Activated T-cell treated with anti-CD3 and anti-CD28 coated beads, Interleukin-2, amount 50 U/mL, for 72 hours (primary cell): ENCODE results near the gene CTBS. TPM values are rescaled to one million over a fixed set of nuclear protein-coding genes. Genes with fewer than 3 reads are reported as not detected.
"Not testable (repeated sequence)": the region's sequence is repeated elsewhere in the genome, so short reads cannot be mapped to it uniquely, and the experiment has no call there.

ENCODE experiments used
- ATAC-seq, 2 donors: fragments of 150-1000 bp; cut with Tn5 transposase; replicated peaks in 1 of 2; 2 replicates each; pipeline ENCODE4 v1.10.0; 2021; ENCODE audit warnings: moderate library complexity in 2 of 2, mild to moderate bottlenecking in 1 of 2
- DNase-seq, 2 donors: peaks; one replicate each; pipeline ENCODE4 v3.0.0; 2021 to 2022; ENCODE audit warnings: mixed read lengths in 1 of 2
- H3K27ac Mint-ChIP-seq: one replicate; pipeline ENCODE4 v1.8.0; 2022; ENCODE audit warnings: mild to moderate bottlenecking, moderate library complexity, mixed read lengths
- H3K27me3 Mint-ChIP-seq: one replicate; pipeline ENCODE4 v1.8.0; 2022; ENCODE audit warnings: low read depth, mixed read lengths
- H3K36me3 Mint-ChIP-seq, 2 donors: one replicate each; pipeline ENCODE4 v1.8.0; 2022; ENCODE audit warnings: mixed read lengths in 2 of 2, mild to moderate bottlenecking in 1 of 2; ENCODE audit not compliant: insufficient read depth in 2 of 2
- H3K4me1 Mint-ChIP-seq: one replicate; pipeline ENCODE4 v1.8.0; 2022; ENCODE audit warnings: low read depth, mixed read lengths
- H3K4me3 Mint-ChIP-seq, 2 donors: one replicate each; pipeline ENCODE4 v1.8.0; 2022; ENCODE audit warnings: mild to moderate bottlenecking in 2 of 2, mixed read lengths in 2 of 2, moderate library complexity in 2 of 2
- H3K9me3 Mint-ChIP-seq, 2 donors: one replicate each; pipeline ENCODE4 v1.8.0; 2022; ENCODE audit warnings: mixed read lengths in 2 of 2
- total RNA-seq, 2 donors: library from RNA; stranded (reverse); gene quantifications; one replicate each; pipeline ENCODE4 v1.2.3, GENCODE V29; 2022

CTBS gene
- total RNA-seq, 2 donors from 2014 or later = 27.2 to 31.3 TPM

DNA sequence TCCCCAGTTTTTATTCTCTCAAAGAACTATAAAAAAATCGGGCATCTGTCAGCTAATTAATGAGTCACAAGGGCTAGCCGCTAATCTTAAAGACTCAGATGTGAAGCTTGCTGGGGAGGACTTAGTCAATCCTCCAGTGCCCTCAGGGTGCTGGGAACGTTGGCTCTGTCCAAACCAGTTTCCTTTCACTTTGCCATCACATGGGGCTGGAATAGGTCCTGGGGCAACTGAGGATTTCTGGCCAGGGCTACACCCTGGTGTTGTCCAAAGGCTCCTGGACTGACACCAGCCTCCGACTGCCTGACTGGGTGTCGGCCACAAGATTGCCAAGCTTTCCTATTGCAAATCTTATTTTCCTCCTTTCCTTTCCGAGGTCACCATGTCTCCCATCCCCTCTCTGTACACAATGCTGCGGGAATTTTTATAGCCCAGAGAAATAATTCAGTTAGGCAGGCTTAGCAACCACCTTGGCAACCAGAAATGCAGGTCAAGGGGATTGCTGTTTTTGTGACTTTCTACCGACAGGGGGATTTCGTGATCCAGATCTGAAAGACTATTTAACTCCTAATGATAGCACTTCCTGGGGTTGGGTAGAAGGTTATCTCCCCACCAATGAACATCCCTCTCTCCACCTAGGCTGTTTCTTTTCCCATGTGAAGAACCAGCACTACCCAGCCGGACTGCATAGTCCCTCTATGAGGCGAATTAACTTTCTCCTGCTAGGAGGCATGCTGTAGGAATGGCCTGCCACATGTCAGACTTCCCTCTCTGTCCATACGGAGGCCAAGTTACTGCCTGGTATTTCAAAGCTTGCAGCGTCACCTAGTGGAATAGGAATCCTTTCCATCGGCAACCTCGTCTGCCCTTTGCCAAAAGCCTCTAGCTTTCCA lies 29.9 kb upstream of the CTBS start:
- Mint-ChIP-seq H3K4me3 (no peak overlapping the region), H3K27ac (no peak overlapping the region), H3K4me1 (peaks cover 20% of the 10 kb centered on the region), H3K36me3 (peaks cover 25 to 28% of the 10 kb centered on the region in 2 donors), H3K9me3 (peaks cover 11 to 18% of the 10 kb centered on the region in 2 donors), H3K27me3 (no peaks in the 10 kb centered on the region)
- DNase-seq (no peak), ATAC-seq (no peak)

DNA sequence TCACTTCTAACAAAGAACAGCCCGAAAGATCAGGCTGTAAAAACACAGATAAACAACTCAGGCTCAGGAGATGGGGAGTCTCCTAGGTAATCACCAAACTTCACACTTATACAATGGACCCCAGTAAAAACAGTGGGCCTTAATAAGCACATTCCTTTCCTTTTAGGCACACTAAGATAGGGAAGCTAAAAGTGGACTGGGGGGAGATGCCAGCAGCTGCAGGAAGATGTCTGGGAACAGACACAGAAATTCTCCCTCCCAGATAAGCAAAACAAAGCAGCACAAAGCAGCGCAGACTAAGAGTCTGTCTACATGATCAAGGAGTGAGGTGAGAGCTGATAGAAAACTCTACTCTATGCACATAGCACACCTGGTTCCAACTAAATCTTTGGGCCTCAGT lies 29.0 kb upstream of the CTBS start:
- Mint-ChIP-seq H3K9me3 (peaks cover 11 to 18% of the 10 kb centered on the region in 2 donors), H3K27ac (no peak overlapping the region), H3K4me1 (peaks cover 30% of the 10 kb centered on the region), H3K36me3 (peaks cover 25 to 28% of the 10 kb centered on the region in 2 donors), H3K4me3 (no peak overlapping the region), H3K27me3 (no peaks in the 10 kb centered on the region)
- ATAC-seq = no peak
- DNase-seq = no peak

DNA sequence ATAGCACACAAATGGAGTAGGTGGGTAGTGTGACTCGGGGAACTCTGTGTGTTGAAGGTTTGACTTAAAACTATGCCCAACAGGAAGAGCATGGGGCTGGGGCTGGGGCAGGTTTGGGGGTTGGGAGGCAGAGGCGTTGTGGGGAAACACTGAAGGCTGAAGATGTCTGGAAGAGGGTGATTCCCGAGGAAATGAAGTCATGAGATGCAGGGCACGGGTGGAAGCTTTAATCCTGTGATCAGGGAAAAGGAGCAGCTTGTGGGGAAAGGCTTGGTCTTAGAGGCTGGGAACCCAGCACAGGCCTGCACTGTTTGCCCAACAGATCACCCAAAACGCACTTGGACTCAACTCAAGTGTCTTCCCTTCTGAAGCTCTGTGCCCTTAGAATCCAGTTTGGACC lies 26.6 kb upstream of the CTBS start:
- H3K4me3 Mint-ChIP-seq = no peak overlapping the region
- H3K9me3 Mint-ChIP-seq = peaks cover 5 to 10% of the 10 kb centered on the region in 2 donors
- H3K36me3 Mint-ChIP-seq = peaks cover 18 to 19% of the 10 kb centered on the region in 2 donors
- no peak overlapping the region for H3K27ac Mint-ChIP-seq
- H3K4me1 Mint-ChIP-seq = peaks cover 40% of the 10 kb centered on the region
- DNase-seq (no peak), ATAC-seq (no peak)
- no peaks in the 10 kb centered on the region for H3K27me3 Mint-ChIP-seq

DNA sequence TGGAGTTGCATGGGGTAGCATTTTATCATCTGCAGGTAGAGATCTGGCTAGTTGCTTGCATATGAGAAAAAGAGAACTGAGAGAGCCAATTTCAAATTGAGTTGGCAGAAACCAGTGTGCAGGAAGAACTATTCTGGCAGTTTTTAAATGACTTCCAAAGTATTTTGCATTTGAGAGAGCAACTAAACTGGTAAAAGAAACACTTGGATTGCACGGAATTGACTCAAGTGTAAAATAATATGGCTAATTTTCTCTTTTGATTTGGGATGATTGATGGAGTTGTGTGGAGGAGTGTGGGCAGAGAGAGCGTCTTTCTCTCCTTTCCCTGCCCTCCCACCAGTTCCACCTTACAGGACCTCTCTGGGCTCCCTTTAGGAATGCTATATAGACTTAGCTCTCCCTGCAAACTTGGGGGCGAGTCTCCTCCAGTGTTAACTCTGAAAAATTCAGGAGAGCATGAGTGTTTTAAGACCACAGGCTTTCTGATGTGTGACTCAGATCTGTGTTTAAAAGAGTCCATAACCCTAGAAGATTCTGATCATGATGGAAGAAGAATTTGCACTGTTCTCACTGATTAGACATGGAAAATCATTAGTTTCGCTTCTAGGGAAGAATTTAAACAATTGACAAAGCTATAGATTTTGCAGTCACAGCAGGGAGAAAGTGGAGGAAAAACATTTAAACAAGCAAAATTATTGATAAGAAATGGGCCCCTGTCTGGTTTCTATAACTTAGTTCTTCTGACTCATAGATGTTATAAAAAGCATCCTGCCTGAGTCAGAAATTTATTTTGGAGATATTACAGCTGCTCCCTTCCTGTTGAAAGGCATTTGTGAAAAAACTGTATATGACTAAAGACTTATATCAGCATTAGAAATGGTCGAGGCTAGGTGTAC lies 24.9 kb upstream of the CTBS start:
- Mint-ChIP-seq H3K4me1 (peaks cover 40% of the 10 kb centered on the region), H3K36me3 (peaks cover 7 to 8% of the 10 kb centered on the region in 2 donors), H3K27me3 (peaks cover 5% of the 10 kb centered on the region), H3K27ac (peak overlapping the region; percentile 70), H3K9me3 (peaks cover 1 to 3% of the 10 kb centered on the region in 2 donors), H3K4me3 (peak overlapping the region; percentile 77 to 82)
- DNase-seq (no peak), ATAC-seq (peak; percentile 83 to 87)

DNA sequence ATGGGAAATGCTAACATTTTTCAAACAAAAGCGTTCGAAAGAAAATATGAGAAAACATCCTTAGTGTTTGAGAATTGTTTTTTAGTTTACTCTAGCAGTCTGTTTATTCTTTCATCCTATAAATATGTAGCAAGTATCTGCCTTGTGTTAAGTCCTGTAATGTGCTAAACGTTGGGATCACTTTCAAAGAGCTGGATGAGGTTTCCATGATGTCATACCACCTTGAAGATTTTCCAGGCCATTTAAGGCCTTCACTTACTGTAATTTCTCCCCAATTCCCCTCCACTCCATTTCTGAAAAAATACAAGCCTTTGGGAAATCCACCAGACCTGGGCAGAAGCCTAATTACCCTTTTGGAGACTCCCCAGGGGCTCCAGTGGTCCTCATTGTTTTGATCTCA lies 24.2 kb upstream of the CTBS start:
- peaks cover 7 to 8% of the 10 kb centered on the region in 2 donors for H3K36me3 Mint-ChIP-seq
- H3K27ac Mint-ChIP-seq = no peak overlapping the region
- H3K4me1 Mint-ChIP-seq = peaks cover 40% of the 10 kb centered on the region
- ATAC-seq = no peak
- H3K9me3 Mint-ChIP-seq = peaks cover under 1 to 1% of the 10 kb centered on the region in 2 donors
- DNase-seq = no peak
- peaks cover 7% of the 10 kb centered on the region for H3K27me3 Mint-ChIP-seq
- H3K4me3 Mint-ChIP-seq = peak overlapping the region; percentile 77 to 82

DNA sequence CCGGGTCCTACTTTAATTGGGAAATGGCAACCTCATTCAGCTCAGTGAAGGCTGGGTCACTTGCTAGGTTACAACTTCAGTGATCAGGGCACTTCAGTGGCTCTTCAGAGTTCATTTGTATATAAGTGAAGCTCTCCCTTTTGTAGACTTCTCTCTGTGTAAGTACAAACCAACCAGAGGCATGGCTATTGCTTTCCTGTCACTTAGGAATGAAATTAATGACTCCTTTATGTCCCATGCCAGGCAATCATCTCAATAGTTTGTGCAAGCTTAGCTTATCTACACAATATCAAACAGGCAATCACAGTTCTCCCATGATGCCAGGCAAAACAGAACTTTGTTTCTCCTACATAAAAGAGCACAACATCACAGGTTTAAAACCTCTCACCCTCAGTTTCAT lies 22.8 kb upstream of the CTBS start:
- no peak for ATAC-seq
- peaks cover 7% of the 10 kb centered on the region for H3K27me3 Mint-ChIP-seq
- H3K4me3 Mint-ChIP-seq = no peak overlapping the region
- no peak overlapping the region for H3K27ac Mint-ChIP-seq
- DNase-seq = no peak
- peaks cover 0 to 1% of the 10 kb centered on the region in 2 donors for H3K9me3 Mint-ChIP-seq
- peaks cover 3 to 5% of the 10 kb centered on the region in 2 donors for H3K36me3 Mint-ChIP-seq
- H3K4me1 Mint-ChIP-seq = peaks cover 40% of the 10 kb centered on the region

- DNase-seq, H3K27ac Mint-ChIP-seq: not testable (repeated sequence)
Observed at GRCh38 chr1:84594959-84595358, 20.7 kb upstream of the CTBS start.

GRCh38 chr1:84587099-84587498 lies 12.9 kb upstream of the CTBS start:
- peaks cover 0 to 2% of the 10 kb centered on the region in 2 donors for H3K9me3 Mint-ChIP-seq
- no peak overlapping the region for H3K27ac Mint-ChIP-seq
- H3K36me3 Mint-ChIP-seq = peaks cover 1 to 2% of the 10 kb centered on the region in 2 donors
- peaks cover 31% of the 10 kb centered on the region for H3K27me3 Mint-ChIP-seq
- ATAC-seq = no peak
- no peaks in the 10 kb centered on the region for H3K4me1 Mint-ChIP-seq
- H3K4me3 Mint-ChIP-seq = no peak overlapping the region
- DNase-seq = no peak

More at GRCh38 chr1:84594959-84595358, 20.7 kb upstream of the CTBS start:
- Mint-ChIP-seq H3K4me1 (peaks cover 28% of the 10 kb centered on the region), H3K27me3 (peaks cover 16% of the 10 kb centered on the region)
- H3K9me3 Mint-ChIP-seq, ATAC-seq, H3K4me3 Mint-ChIP-seq, H3K36me3 Mint-ChIP-seq: not testable (repeated sequence)

DNA sequence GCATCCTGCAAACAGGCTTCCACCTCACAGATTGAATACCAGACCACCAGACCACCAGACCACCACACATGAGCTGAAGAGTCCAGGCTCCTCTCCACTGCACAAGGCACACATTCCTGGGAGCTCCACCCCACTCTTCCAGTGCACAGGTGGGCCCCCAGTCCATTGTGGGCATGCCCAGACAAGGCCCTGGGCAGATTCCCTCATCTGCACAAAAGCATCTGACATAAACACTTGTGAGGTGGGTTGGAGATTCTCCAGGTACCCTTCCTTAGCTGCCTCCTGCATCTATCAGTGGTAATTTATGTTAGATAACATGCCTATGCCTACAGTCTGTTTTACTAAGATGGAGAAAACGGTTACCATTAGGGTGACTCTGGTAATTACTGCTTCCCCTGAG lies 11.6 kb upstream of the CTBS start:
- Mint-ChIP-seq H3K4me3 (no peak overlapping the region), H3K36me3 (peaks cover 0 to 1% of the 10 kb centered on the region in 2 donors), H3K4me1 (no peaks in the 10 kb centered on the region), H3K9me3 (peaks cover 0 to 2% of the 10 kb centered on the region in 2 donors), H3K27ac (no peak overlapping the region), H3K27me3 (peaks cover 24% of the 10 kb centered on the region)
- no peak for ATAC-seq
- DNase-seq = no peak

DNA sequence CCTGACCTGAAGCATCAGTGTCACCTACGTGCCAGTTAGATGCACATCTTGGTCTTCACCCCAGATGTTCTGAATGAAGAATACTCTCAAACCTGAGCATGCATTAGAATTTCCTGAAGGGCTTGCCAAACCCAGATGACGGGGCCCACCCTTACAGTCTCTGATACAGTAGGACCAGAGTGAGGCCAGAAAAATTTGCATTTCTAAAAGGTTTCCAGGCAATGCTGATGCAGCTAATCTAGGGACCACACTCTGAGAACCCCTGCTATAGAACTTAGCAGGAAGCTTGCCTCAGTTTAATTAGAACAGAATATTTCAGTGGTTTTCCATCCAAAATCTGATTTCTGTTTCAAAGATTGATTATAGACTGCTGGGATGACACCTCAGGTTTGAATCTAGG lies 9.9 kb upstream of the CTBS start:
- Mint-ChIP-seq H3K4me1 (no peaks in the 10 kb centered on the region), H3K9me3 (peaks cover 0 to 2% of the 10 kb centered on the region in 2 donors), H3K27ac (no peak overlapping the region), H3K27me3 (peaks cover 13% of the 10 kb centered on the region), H3K4me3 (no peak overlapping the region), H3K36me3 (no peaks in the 10 kb centered on the region)
- ATAC-seq (no peak), DNase-seq (no peak)

GRCh38 chr1:84583648-84584047 lies 9.4 kb upstream of the CTBS start:
- Mint-ChIP-seq H3K9me3 (peaks cover 0 to 2% of the 10 kb centered on the region in 2 donors), H3K27ac (no peak overlapping the region), H3K4me1 (no peaks in the 10 kb centered on the region), H3K27me3 (peaks cover 13% of the 10 kb centered on the region), H3K4me3 (no peak overlapping the region), H3K36me3 (no peaks in the 10 kb centered on the region)
- DNase-seq (no peak), ATAC-seq (no peak)

- Mint-ChIP-seq H3K4me1 (no peaks in the 10 kb centered on the region), H3K27me3 (peaks cover 13% of the 10 kb centered on the region), H3K9me3 (peaks cover 0 to 2% of the 10 kb centered on the region in 2 donors), H3K27ac (no peak overlapping the region), H3K36me3 (no peaks in the 10 kb centered on the region), H3K4me3 (no peak overlapping the region)
- no peak for DNase-seq
- no peak for ATAC-seq
Observed at GRCh38 chr1:84582802-84583587, 8.8 kb upstream of the CTBS start.
